Mesodermal cell (in vitro differentiated cells): ENCODE results near the gene E4F1.

Source experiments
- H3K27ac ChIP-seq: 2 replicates; pipeline ENCODE4 v1.7.0; 2013; ENCODE audit warnings: mild to moderate bottlenecking, low read depth, low read length, moderate library complexity; ENCODE audit not compliant: severe bottlenecking
- H3K36me3 ChIP-seq: 2 replicates; pipeline ENCODE4 v1.7.1; 2013; ENCODE audit warnings: mild to moderate bottlenecking, low read length, moderate library complexity; ENCODE audit not compliant: control insufficient read depth, insufficient read depth
- H3K4me1 ChIP-seq: one replicate; pipeline ENCODE4 v1.7.1; 2013; ENCODE audit warnings: mild to moderate bottlenecking, low read length; ENCODE audit not compliant: insufficient read depth, control insufficient read depth, poor library complexity, severe bottlenecking
- H3K4me3 ChIP-seq: 2 replicates; pipeline ENCODE4 v1.7.0; 2013; ENCODE audit warnings: low read length, control low read depth, mild to moderate bottlenecking; ENCODE audit not compliant: insufficient read depth, poor library complexity, severe bottlenecking; ENCODE audit errors: extremely low read depth
- H3K9me3 ChIP-seq: 2 replicates; pipeline ENCODE4 v1.7.1; 2013; ENCODE audit warnings: mild to moderate bottlenecking, low read length, moderate library complexity; ENCODE audit not compliant: control insufficient read depth
- WGBS, 2 experiments: methylation state at CpG; one replicate each; pipeline ENCODE4 v1.1.5; 2013; ENCODE audit warnings: missing lambda C conversion rate in 2 of 2; ENCODE audit not compliant: insufficient coverage in 2 of 2; 5-methylcytosine and 5-hydroxymethylcytosine counted together

Gene E4F1

DNA sequence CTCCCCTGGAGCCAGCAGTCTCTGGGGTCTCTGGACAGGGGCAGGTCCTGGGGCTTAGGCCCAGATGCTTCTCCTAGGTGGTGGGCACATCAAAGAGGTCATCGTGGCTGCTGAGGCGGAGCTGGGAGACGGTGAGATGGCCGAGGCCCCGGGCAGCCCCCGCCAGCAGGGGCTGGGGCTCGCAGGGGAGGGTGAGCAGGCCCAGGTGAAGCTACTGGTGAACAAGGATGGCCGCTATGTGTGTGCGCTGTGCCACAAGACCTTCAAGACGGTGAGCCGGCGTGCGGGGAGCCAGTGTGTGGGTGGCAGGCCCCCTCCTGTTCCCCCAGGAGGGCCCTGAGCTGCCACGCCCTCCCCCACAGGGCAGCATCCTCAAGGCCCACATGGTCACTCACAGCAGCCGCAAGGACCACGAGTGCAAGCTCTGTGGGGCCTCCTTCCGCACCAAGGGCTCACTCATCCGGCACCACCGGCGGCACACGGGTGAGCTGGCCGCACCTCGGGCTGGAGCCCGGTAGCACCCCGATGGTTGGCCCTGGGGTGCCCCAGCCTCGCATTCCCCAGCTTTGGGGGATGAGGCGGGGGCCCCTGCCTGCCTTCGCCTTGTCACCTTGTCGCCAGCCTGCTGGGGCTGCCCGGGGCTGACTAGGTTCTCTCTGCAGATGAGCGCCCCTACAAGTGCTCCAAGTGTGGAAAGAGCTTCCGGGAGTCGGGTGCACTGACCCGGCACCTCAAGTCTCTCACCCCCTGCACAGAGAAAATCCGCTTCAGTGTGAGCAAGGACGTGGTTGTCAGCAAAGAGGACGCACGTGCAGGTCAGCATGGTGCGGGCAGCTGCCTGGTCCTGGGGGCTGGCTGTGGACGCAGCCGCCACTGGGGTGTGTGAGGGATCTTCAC is 9.0 kb downstream of the E4F1 start:
- peaks cover 73% of the 10 kb centered on the region for H3K36me3 ChIP-seq
- H3K4me1 ChIP-seq, result peaks cover 10% of the 10 kb centered on the region
- no peak overlapping the region for H3K4me3 ChIP-seq
- H3K9me3 ChIP-seq, result no peaks in the 10 kb centered on the region
- WGBS, 2 experiments, result 94 to 95% methylated on average over 30 to 36 of the region's 41 CpGs
- H3K27ac ChIP-seq, result no peak overlapping the region

DNA sequence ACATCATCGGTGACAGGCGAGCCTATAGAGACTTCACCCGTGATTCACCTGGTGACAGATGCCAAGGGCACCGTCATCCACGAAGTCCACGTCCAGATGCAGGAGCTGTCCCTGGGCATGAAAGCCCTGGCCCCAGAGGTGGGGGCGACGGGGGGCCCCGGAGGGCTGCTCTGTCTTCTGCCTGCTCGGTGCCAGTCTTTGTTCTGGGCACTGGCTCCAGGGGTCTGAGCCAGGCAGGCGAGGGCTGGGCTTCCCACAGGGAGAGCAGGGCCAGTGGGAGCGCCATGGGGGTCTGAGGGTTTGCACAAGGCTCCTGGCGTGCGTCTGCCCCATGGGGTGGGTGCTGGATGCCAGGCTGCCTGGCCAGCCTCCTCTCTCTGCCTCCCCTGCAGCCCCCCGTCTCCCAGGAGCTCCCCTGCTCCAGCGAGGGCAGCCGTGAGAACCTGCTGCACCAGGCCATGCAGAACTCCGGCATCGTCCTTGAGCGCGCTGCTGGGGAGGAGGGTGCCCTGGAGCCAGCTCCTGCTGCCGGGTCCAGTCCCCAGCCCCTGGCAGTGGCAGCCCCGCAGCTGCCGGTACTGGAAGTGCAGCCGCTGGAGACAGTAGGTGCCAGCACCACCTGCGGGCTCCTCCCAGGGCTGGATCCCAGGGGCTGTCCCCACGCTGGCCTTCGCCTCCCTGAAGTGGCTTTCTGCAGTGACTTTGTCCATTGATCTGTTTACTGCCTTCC is 9.8 kb downstream of the E4F1 start:
- H3K27ac ChIP-seq, result no peak overlapping the region
- H3K9me3 ChIP-seq, result no peaks in the 10 kb centered on the region
- H3K4me1 ChIP-seq, result peaks cover 13% of the 10 kb centered on the region
- no peak overlapping the region for H3K4me3 ChIP-seq
- 96 to 97% methylated on average over 26 of the region's 28 CpGs for WGBS, 2 experiments
- peaks cover 67% of the 10 kb centered on the region for H3K36me3 ChIP-seq

DNA sequence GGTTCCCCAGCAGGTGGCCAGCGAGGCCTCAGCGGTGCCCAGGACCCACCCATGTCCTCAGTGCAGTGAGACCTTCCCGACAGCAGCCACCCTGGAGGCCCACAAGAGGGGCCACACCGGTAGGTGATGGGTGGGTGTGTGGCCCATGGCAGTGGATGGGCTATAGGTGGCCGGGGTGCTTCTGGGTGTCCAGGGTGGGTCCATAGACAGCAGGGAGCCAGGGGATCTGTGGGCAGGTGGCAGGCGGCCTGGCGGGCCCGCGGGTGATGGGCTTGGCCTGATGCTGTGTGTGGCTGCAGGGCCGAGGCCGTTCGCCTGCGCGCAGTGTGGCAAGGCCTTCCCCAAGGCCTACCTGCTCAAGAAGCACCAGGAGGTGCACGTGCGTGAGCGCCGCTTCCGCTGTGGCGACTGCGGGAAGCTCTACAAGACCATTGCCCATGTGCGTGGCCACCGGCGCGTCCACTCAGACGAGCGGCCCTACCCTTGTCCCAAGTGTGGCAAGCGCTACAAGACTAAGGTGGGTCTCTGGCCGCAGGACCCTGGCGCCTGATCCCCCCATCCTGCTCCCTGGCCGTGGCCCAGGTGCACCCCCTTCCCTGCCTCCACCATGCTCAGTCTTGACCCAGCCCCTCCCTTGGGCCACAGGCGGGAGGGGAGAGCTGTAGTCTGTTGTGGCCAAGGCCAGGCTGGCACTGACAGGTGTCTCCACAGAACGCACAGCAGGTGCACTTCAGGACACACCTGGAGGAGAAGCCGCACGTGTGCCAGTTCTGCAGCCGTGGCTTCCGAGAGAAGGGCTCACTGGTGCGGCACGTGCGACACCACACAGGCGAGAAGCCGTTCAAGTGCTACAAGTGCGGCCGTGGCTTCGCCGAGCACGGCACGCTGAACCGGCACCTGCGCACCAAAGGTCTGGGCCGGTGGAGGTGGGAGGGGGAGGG is 10.8 kb downstream of the E4F1 start:
- WGBS, 2 experiments, result 96 to 100% methylated on average over 37 to 39 of the region's 51 CpGs
- H3K4me3 ChIP-seq, result no peak overlapping the region
- H3K36me3 ChIP-seq, result peaks cover 57% of the 10 kb centered on the region

GRCh38 chr16:2234813-2235170 is 11.4 kb downstream of the E4F1 start:
- Histone ChIP-seq H3K36me3 (peaks cover 54% of the 10 kb centered on the region), H3K27ac (no peak overlapping the region), H3K9me3 (no peaks in the 10 kb centered on the region), H3K4me3 (no peak overlapping the region), H3K4me1 (peaks cover 13% of the 10 kb centered on the region)
- 92 to 98% methylated on average over 15 to 18 of the region's 18 CpGs for WGBS, 2 experiments

More for the DNA sequence above, 10.8 kb downstream of the E4F1 start:
- peaks cover 13% of the 10 kb centered on the region for H3K4me1 ChIP-seq
- H3K27ac ChIP-seq, result no peak overlapping the region
- H3K9me3 ChIP-seq, result no peaks in the 10 kb centered on the region

GRCh38 chr16:2235234-2235651 is 11.9 kb downstream of the E4F1 start:
- no peaks in the 10 kb centered on the region for H3K9me3 ChIP-seq
- 95% methylated on average over 25 to 28 of the region's 28 CpGs for WGBS, 2 experiments
- no peak overlapping the region for H3K4me3 ChIP-seq
- H3K36me3 ChIP-seq, result peaks cover 52% of the 10 kb centered on the region
- no peak overlapping the region for H3K27ac ChIP-seq
- H3K4me1 ChIP-seq, result peaks cover 13% of the 10 kb centered on the region

DNA sequence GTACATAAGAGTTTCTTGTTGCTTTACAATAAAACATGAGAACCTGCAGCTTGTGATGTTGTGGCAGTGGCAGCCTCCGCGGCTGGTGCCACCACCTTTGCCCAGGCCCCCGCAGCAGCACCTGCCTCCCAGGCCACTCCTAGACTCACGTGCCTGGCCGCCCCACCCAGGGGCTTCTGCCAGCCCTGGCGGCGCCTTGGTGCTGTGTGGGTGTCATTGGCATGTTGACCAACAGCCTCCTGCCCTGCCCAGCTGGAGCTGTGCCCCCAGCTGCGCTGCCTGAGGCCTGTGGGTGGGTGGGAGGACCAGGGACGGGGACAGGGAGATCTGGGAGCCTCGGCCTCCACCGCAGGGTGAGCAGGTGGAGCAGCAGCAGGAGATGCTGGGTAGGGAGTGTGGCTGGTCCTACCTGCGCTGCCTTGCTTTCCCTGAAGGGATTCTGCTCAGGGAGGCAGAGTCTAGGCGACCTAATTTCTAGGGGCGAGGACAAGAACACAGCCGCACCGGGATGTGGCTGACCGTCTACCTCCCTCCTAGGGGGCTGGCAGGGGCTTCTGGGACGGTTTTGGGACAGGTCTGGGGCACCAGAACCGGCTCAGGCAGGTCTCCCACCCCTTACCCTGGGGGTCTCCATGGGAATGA is 12.4 kb downstream of the E4F1 start:
- H3K4me3 ChIP-seq, result peak overlapping the region; percentile 21
- H3K4me1 ChIP-seq, result peaks cover 13% of the 10 kb centered on the region
- H3K27ac ChIP-seq, result no peak overlapping the region
- no peaks in the 10 kb centered on the region for H3K9me3 ChIP-seq
- WGBS, 2 experiments, result 78 to 85% methylated on average over 14 to 17 of the region's 19 CpGs
- H3K36me3 ChIP-seq, result peaks cover 48% of the 10 kb centered on the region

GRCh38 chr16:2236337-2237101 is 13.1 kb downstream of the E4F1 start, which contains the start of gene DNASE1L2:
TSS of gene DNASE1L2 (plus strand) at chr16:2236444. CDS start at chr16:2236817, 373 bp downstream.
- H3K9me3 ChIP-seq, result no peaks in the 10 kb centered on the region
- peaks cover 13% of the 10 kb centered on the region for H3K4me1 ChIP-seq
- H3K27ac ChIP-seq, result no peak within 1 kb of the TSS
- 10 to 13% methylated on average over 57 to 58 of the region's 64 CpGs for WGBS, 2 experiments
- peaks cover 42% of the 10 kb centered on the region for H3K36me3 ChIP-seq
- peak within 1 kb of the TSS; percentile 21 for H3K4me3 ChIP-seq

DNA sequence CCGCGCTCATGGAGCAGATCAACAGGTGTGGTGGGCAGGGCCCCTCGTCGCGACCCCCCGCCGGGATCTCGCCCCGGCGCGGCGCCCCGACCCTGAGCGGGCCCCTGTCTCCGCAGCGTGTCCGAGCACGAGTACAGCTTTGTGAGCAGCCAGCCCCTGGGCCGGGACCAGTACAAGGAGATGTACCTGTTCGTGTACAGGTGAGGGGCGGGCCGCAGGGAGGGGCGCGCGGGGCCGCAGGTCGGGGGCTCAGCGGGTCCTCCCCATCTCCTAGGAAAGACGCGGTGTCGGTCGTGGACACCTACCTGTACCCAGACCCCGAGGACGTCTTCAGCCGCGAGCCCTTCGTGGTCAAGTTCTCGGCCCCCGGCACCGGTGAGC is 13.7 kb downstream of the E4F1 start:
- 11 to 14% methylated on average over 28 to 39 of the region's 40 CpGs for WGBS, 2 experiments
- Histone ChIP-seq H3K36me3 (peaks cover 38% of the 10 kb centered on the region), H3K4me3 (peak overlapping the region; percentile 21), H3K4me1 (peaks cover 13% of the 10 kb centered on the region), H3K27ac (no peak overlapping the region), H3K9me3 (no peaks in the 10 kb centered on the region)

GRCh38 chr16:2237493-2238149 is 14.2 kb downstream of the E4F1 start:
- Histone ChIP-seq H3K4me1 (peaks cover 13% of the 10 kb centered on the region), H3K27ac (no peak overlapping the region), H3K9me3 (no peaks in the 10 kb centered on the region), H3K4me3 (no peak overlapping the region), H3K36me3 (peaks cover 38% of the 10 kb centered on the region)
- WGBS, 2 experiments, result 18 to 21% methylated on average over 52 to 56 of the region's 65 CpGs
